Suprapubic skin (tissue), 4 donors: Measurements from ENCODE around the gene TMEM235.

Experiments
- CTCF ChIP-seq, 2 donors: fragments of 200-600 bp in 1 of 2; fragments of 450-650 bp in 1 of 2; sonication (generic) in 1 of 2; IDR thresholded peaks; one replicate each; pipeline ENCODE4 v1.5.1; 2016 to 2019; ENCODE audit warnings: antibody characterized with exemption in 2 of 2, mild to moderate bottlenecking in 1 of 2, moderate library complexity in 1 of 2
- EP300 ChIP-seq: sonication (generic); formaldehyde crosslinking; IDR thresholded peaks from one replicate; pipeline ENCODE4 v1.6.1; 2017; ENCODE audit warnings: antibody characterized with exemption
- POLR2AphosphoS5 ChIP-seq, 3 donors: sonication (generic); formaldehyde crosslinking; IDR thresholded peaks; one replicate each; pipeline ENCODE4 v1.6.1; 2017; ENCODE audit warnings: antibody characterized with exemption in 3 of 3

- TF ChIP-seq CTCF (IDR thresholded peaks at IDR 0.05), result no peak
- no peak for TF ChIP-seq EP300
- TF ChIP-seq POLR2AphosphoS5 (IDR thresholded peaks at IDR 0.05), result peak in 1 of 3 donors; percentile 47
Measured at GRCh38 chr17:78263063-78263735, 31.8 kb downstream of the TMEM235 start.
